ENCODE measurements around the gene ZIC5. TPM values are rescaled to one million over a fixed set of nuclear protein-coding genes. Genes with fewer than 3 reads are reported as not detected.

Gene ZIC5
- total RNA-seq, 4 donors from 2014 or later: not detected

GRCh38 chr13:99974939-99975561, 3.5 kb upstream of the ZIC5 start:
- Histone ChIP-seq H3K36me3 (no peaks in the 10 kb centered on the region), H3K9me3 (no peaks in the 10 kb centered on the region), H3K27me3 (peaks cover 59 to 84% of the 10 kb centered on the region in 2 donors), H3K4me1 (peaks cover 0 to 19% of the 10 kb centered on the region in 2 donors), H3K4me3 (no peak overlapping the region), H3K27ac (no peak overlapping the region)
- intact Hi-C loops (cut with DNase I; ENCODE audit: low total_unique reads): no loop called here
- TF ChIP-seq, protein P1, sequence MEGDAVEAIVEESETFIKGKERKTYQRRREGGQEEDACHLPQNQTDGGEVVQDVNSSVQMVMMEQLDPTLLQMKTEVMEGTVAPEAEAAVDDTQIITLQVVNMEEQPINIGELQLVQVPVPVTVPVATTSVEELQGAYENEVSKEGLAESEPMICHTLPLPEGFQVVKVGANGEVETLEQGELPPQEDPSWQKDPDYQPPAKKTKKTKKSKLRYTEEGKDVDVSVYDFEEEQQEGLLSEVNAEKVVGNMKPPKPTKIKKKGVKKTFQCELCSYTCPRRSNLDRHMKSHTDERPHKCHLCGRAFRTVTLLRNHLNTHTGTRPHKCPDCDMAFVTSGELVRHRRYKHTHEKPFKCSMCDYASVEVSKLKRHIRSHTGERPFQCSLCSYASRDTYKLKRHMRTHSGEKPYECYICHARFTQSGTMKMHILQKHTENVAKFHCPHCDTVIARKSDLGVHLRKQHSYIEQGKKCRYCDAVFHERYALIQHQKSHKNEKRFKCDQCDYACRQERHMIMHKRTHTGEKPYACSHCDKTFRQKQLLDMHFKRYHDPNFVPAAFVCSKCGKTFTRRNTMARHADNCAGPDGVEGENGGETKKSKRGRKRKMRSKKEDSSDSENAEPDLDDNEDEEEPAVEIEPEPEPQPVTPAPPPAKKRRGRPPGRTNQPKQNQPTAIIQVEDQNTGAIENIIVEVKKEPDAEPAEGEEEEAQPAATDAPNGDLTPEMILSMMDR (IDR thresholded peaks at IDR 0.05): no peak
- TF ChIP-seq POLR2A (IDR thresholded peaks at IDR 0.05): no peak
- peak in 1 of 2 donors; percentile 7 for DNase-seq

DNA sequence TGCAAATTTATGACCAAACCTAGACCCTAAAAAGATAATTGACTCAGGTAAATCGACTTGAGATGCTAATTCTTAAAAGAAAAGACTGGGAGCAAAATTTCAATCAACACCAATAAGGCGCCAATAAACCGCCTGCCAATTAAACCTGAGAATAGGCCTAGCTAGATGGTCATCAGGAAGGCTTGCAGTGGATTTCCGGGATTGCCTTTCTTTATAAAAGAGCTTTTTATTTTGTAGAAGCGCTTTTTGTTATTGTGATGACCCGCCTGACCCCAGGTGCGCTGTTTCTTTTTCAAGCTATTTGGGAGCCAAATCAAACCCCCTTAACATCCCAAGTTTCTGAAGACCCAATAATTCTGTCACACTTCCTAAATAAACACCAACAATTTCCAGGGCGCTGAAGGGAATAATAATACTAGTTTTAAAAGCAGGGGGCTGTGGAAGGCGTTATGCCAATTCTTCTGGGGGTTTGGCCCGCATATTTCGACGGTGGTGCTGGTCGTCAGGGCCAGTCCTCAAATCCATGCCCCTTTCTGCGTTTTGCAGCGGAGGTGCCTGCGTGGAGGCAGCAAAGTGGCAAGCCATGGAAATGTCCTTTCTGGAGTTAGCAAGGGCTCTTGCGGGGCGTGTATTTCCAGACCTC, 2.9 kb upstream of the ZIC5 start:
- H3K4me3 ChIP-seq: no peak overlapping the region
- TF ChIP-seq, protein P1 (IDR thresholded peaks at IDR 0.05): no peak
- no peak for TF ChIP-seq POLR2A (IDR thresholded peaks at IDR 0.05)
- H3K27me3 ChIP-seq: peaks cover 59 to 79% of the 10 kb centered on the region in 2 donors
- intact Hi-C loops (cut with DNase I; ENCODE audit: low total_unique reads): no loop called here
- no peaks in the 10 kb centered on the region for H3K9me3 ChIP-seq
- no peak overlapping the region for H3K27ac ChIP-seq
- peaks cover 0 to 17% of the 10 kb centered on the region in 2 donors for H3K4me1 ChIP-seq
- peak in 1 of 2 donors; percentile 2 for DNase-seq
- no peaks in the 10 kb centered on the region for H3K36me3 ChIP-seq

- H3K4me1 ChIP-seq: peaks cover 0 to 17% of the 10 kb centered on the region in 2 donors
- H3K27ac ChIP-seq: no peak overlapping the region
- no peak for DNase-seq
- intact Hi-C loops (cut with DNase I; ENCODE audit: low total_unique reads): no loop called here
- H3K4me3 ChIP-seq: no peak overlapping the region
- H3K27me3 ChIP-seq: peaks cover 59 to 79% of the 10 kb centered on the region in 2 donors
- H3K36me3 ChIP-seq: no peaks in the 10 kb centered on the region
- H3K9me3 ChIP-seq: no peaks in the 10 kb centered on the region
- TF ChIP-seq, protein P1 (IDR thresholded peaks at IDR 0.05): no peak
- TF ChIP-seq POLR2A (IDR thresholded peaks at IDR 0.05): no peak
Observed at GRCh38 chr13:99973808-99974185, 2.2 kb upstream of the ZIC5 start.

GRCh38 chr13:99973163-99973807, 1.7 kb upstream of the ZIC5 start:
- intact Hi-C loops (cut with DNase I; ENCODE audit: low total_unique reads): no loop called here
- no peaks in the 10 kb centered on the region for H3K36me3 ChIP-seq
- peaks cover 60 to 76% of the 10 kb centered on the region in 2 donors for H3K27me3 ChIP-seq
- TF ChIP-seq, protein P1 (IDR thresholded peaks at IDR 0.05): no peak
- no peak for TF ChIP-seq POLR2A (IDR thresholded peaks at IDR 0.05)
- no peaks in the 10 kb centered on the region for H3K9me3 ChIP-seq
- no peak for DNase-seq
- peaks cover 0 to 22% of the 10 kb centered on the region in 2 donors for H3K4me1 ChIP-seq
- H3K4me3 ChIP-seq: no peak overlapping the region
- no peak overlapping the region for H3K27ac ChIP-seq

DNA sequence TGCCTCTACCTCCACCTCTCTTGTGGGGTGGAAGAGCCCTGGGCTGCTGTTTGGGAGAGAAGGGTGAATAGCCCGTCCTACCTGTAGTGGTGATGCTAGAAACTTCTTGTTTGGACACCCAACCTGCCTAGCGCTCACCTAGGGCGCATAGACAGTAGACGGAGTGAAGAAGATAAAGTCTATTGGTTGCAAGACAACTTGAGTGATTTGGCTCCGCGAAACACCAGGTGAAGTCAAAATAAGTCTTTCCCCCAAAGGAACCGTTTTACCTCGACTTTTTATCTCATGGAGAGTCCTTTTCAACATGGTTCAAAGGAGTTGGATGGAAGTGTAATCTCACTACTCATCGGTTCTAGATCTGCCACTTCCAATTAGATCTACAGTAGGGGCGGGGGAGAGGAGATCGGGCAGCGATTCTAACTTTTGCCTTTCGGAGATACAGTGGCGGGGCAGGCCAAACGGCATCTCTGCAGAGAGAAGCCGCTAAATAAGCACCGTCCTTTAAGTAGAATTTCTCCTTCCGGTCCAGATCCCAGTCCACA, 694 bp upstream of the ZIC5 start:
- intact Hi-C loops (cut with DNase I; ENCODE audit: low total_unique reads): no loop called here
- DNase-seq: no peak
- Histone ChIP-seq H3K36me3 (no peaks in the 10 kb centered on the region), H3K4me1 (peaks cover 0 to 24% of the 10 kb centered on the region in 2 donors), H3K27me3 (peaks cover 67 to 78% of the 10 kb centered on the region in 2 donors), H3K9me3 (no peaks in the 10 kb centered on the region), H3K27ac (no peak overlapping the region), H3K4me3 (no peak overlapping the region)
- TF ChIP-seq POLR2A (IDR thresholded peaks at IDR 0.05): no peak
- TF ChIP-seq, protein P1 (IDR thresholded peaks at IDR 0.05): no peak

All from uterus (tissue), 4 donors.